Ishikawa (cell line): ENCODE data around the gene ASIC2.

Experiments
- CEBPB ChIP-seq: IDR thresholded peaks from 2 replicates; pipeline ENCODE4 v1.6.1; 2012
- CREB1 ChIP-seq: IDR thresholded peaks from 2 replicates; pipeline ENCODE4 v1.6.1; 2012; ENCODE audit warnings: low read depth
- EGR1 ChIP-seq: IDR thresholded peaks from 2 replicates; pipeline ENCODE4 v1.6.1; 2012
- EP300 ChIP-seq: IDR thresholded peaks from 2 replicates; pipeline ENCODE4 v1.6.1; 2012; ENCODE audit warnings: borderline replicate concordance
- FOXM1 ChIP-seq: IDR thresholded peaks from 2 replicates; pipeline ENCODE4 v1.6.1; 2012; ENCODE audit warnings: low read depth, borderline replicate concordance
- MAX ChIP-seq: IDR thresholded peaks from 2 replicates; pipeline ENCODE4 v1.6.1; 2012
- NFIC ChIP-seq: IDR thresholded peaks from 2 replicates; pipeline ENCODE4 v1.6.1; 2012
- RAD21 ChIP-seq: IDR thresholded peaks from 2 replicates; pipeline ENCODE4 v1.6.1; 2012; ENCODE audit warnings: low read depth
- REST ChIP-seq: IDR thresholded peaks from 2 replicates; pipeline ENCODE4 v1.6.1; 2012; ENCODE audit warnings: low read depth, mild to moderate bottlenecking
- TAF1 ChIP-seq: IDR thresholded peaks from 2 replicates; pipeline ENCODE4 v1.6.1; 2012; ENCODE audit warnings: low read depth, mild to moderate bottlenecking
- TCF12 ChIP-seq: IDR thresholded peaks from 2 replicates; pipeline ENCODE4 v1.6.1; 2012; ENCODE audit warnings: low read depth
- TEAD4 ChIP-seq: IDR thresholded peaks from 2 replicates; pipeline ENCODE4 v1.6.1; 2012
- USF1 ChIP-seq: IDR thresholded peaks from 2 replicates; pipeline ENCODE4 v1.6.1; 2012
- YY1 ChIP-seq: IDR thresholded peaks from 2 replicates; pipeline ENCODE4 v1.6.1; 2012; ENCODE audit warnings: low read depth
- ZBTB7A ChIP-seq: IDR thresholded peaks from 2 replicates; pipeline ENCODE4 v1.6.1; 2012; ENCODE audit warnings: low read depth

The ASIC2 gene

GRCh38 chr17:33290253-33290652, 2.8 kb downstream of the ASIC2 start:
- no peak for TF ChIP-seq YY1
- TF ChIP-seq CEBPB, result no peak
- TF ChIP-seq TCF12, result no peak
- TF ChIP-seq ZBTB7A, result no peak
- TF ChIP-seq FOXM1, result no peak
- no peak for TF ChIP-seq CREB1
- no peak for TF ChIP-seq EGR1
- no peak for TF ChIP-seq RAD21
- TF ChIP-seq USF1, result no peak
- no peak for TF ChIP-seq MAX
- TF ChIP-seq TAF1, result no peak
- TF ChIP-seq REST, result no peak
- no peak for TF ChIP-seq NFIC
- no peak for TF ChIP-seq EP300
- no peak for TF ChIP-seq TEAD4

GRCh38 chr17:33288954-33289353, 4.1 kb downstream of the ASIC2 start:
- TF ChIP-seq USF1, result no peak
- TF ChIP-seq TEAD4, result no peak
- no peak for TF ChIP-seq TAF1
- no peak for TF ChIP-seq TCF12
- no peak for TF ChIP-seq REST
- no peak for TF ChIP-seq EP300
- TF ChIP-seq MAX, result no peak
- no peak for TF ChIP-seq EGR1
- no peak; the same call in 1 of the 2 replicates for TF ChIP-seq RAD21

GRCh38 chr17:33287096-33287725, 5.9 kb downstream of the ASIC2 start:
- no peak for TF ChIP-seq ZBTB7A
- no peak for TF ChIP-seq YY1
- no peak for TF ChIP-seq FOXM1
- no peak for TF ChIP-seq TEAD4
- no peak for TF ChIP-seq TCF12
- no peak for TF ChIP-seq EP300

- TF ChIP-seq TCF12, result no peak
- TF ChIP-seq ZBTB7A, result no peak
Observed at GRCh38 chr17:33285413-33285812, 7.7 kb downstream of the ASIC2 start.

- TF ChIP-seq MAX (no peak), CEBPB (no peak), TEAD4 (no peak), TAF1 (no peak), FOXM1 (no peak), EGR1 (no peak), USF1 (no peak), YY1 (no peak), EP300 (no peak), RAD21 (no peak), TCF12 (no peak)
Observed at GRCh38 chr17:33284022-33284421, 9.1 kb downstream of the ASIC2 start.

- TF ChIP-seq TCF12 (no peak), CEBPB (no peak), FOXM1 (no peak), EP300 (no peak), MAX (no peak), RAD21 (no peak), ZBTB7A (no peak), TEAD4 (no peak), REST (no peak), CREB1 (no peak), TAF1 (no peak), EGR1 (no peak), YY1 (no peak), USF1 (no peak), NFIC (no peak)
Observed at GRCh38 chr17:33280162-33280943, 12.7 kb downstream of the ASIC2 start.
